NCI-H1092 (cell line): ENCODE measurements around the gene FLACC1.
"Not testable (repeated sequence)": the region's sequence is repeated elsewhere in the genome, so short reads cannot be mapped to it uniquely, and the experiment has no call there.

ENCODE experiments used
- DNase-seq: peaks from one replicate; lab custom pipeline; 2025; lab: John Stamatoyannopoulos, UW

Gene FLACC1

GRCh38 chr2:201254081-201254730 is 102.9 kb downstream of the FLACC1 start:
- no peak for DNase-seq

- DNase-seq = no peak
Observed at GRCh38 chr2:201250741-201251140, 106.4 kb downstream of the FLACC1 start.

- DNase-seq = no peak
Observed at GRCh38 chr2:201249889-201250288, 107.3 kb downstream of the FLACC1 start.

GRCh38 chr2:201248288-201248844 is 108.8 kb downstream of the FLACC1 start:
- no peak for DNase-seq

- DNase-seq = no peak
Observed at GRCh38 chr2:201246280-201246679, 110.9 kb downstream of the FLACC1 start.

GRCh38 chr2:201244829-201245228 is 112.3 kb downstream of the FLACC1 start:
- no peak for DNase-seq

GRCh38 chr2:201242571-201243277 is 114.4 kb downstream of the FLACC1 start:
- no peak for DNase-seq

- not testable (repeated sequence) for DNase-seq
Observed at GRCh38 chr2:201239167-201239935, 117.8 kb downstream of the FLACC1 start.
